SJSA1 (cell line): ENCODE measurements around the gene INPP5A. TPM values are rescaled to one million over a fixed set of nuclear protein-coding genes. Genes with fewer than 3 reads are reported as not detected.

Experiments used
- DNase-seq, 2 experiments: peaks; one replicate each; pipeline ENCODE4 v3.0.0-alpha.2; 2015 to 2020; ENCODE audit warnings: low spot score in 2 of 2, low read depth in 1 of 2
- H3K27ac ChIP-seq: fragments of 250-450 bp; sonication (Bioruptor Pico); 2 replicates; pipeline ENCODE4 v1.5.1; 2020; ENCODE audit warnings: mild to moderate bottlenecking, moderate library complexity
- H3K27me3 ChIP-seq: fragments of 250-450 bp; sonication (Bioruptor Pico); replicated peaks from 2 replicates; pipeline ENCODE4 v1.5.1; 2020; ENCODE audit warnings: mild to moderate bottlenecking, moderate library complexity
- H3K36me3 ChIP-seq: fragments of 250-450 bp; sonication (Bioruptor Pico); 2 replicates; pipeline ENCODE4 v1.5.1; 2020; ENCODE audit warnings: mild to moderate bottlenecking
- H3K4me1 ChIP-seq: fragments of 250-450 bp; sonication (Bioruptor Pico); replicated peaks from 2 replicates; pipeline ENCODE4 v1.6.1; 2021; ENCODE audit warnings: mild to moderate bottlenecking
- H3K4me3 ChIP-seq: fragments of 250-450 bp; sonication (Bioruptor Pico); 2 replicates; pipeline ENCODE4 v1.5.1; 2020; ENCODE audit warnings: mild to moderate bottlenecking
- H3K9me3 ChIP-seq: fragments of 250-450 bp; sonication (Bioruptor Pico); replicated peaks from 2 replicates; pipeline ENCODE4 v1.5.1; 2020; ENCODE audit warnings: mild to moderate bottlenecking
- total RNA-seq: library from RNA; depleted of rRNA; stranded (reverse); fragments of >200 nt; shearing (Covaris generic); gene quantifications from 2 replicates; pipeline ENCODE4 v1.2.3, GENCODE V29; 2014

Gene INPP5A
- total RNA-seq, 1 experiment from 2014 or later = 56.8 TPM

DNA sequence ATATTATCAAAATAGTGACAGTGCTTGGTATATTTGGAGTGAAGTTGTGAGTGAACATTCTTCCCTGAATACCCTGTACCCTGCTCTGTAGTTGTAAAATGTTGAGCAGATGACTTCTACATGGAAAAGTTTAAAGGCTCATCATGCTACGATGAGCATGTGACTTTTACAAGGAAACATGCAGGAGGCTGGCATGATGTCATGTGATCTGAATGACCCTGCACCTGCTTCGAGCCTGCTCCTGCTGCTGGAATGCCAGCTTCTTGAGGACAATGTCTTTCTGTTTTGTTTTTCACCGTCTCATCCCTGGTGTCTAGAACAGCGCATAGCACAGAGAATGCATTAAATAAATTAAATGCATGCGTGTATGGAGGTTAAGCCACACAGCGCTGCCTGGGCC is 5.4 kb upstream of the INPP5A start:
- no peak for DNase-seq
- H3K4me1 ChIP-seq = peaks cover 43% of the 10 kb centered on the region
- H3K9me3 ChIP-seq = no peaks in the 10 kb centered on the region
- peaks cover 4% of the 10 kb centered on the region; the same call in 1 of the 2 replicates for H3K36me3 ChIP-seq
- H3K27me3 ChIP-seq = no peaks in the 10 kb centered on the region
- peak overlapping the region; percentile 13; the same call in 1 of the 2 replicates for H3K27ac ChIP-seq
- H3K4me3 ChIP-seq = no peak overlapping the region

DNA sequence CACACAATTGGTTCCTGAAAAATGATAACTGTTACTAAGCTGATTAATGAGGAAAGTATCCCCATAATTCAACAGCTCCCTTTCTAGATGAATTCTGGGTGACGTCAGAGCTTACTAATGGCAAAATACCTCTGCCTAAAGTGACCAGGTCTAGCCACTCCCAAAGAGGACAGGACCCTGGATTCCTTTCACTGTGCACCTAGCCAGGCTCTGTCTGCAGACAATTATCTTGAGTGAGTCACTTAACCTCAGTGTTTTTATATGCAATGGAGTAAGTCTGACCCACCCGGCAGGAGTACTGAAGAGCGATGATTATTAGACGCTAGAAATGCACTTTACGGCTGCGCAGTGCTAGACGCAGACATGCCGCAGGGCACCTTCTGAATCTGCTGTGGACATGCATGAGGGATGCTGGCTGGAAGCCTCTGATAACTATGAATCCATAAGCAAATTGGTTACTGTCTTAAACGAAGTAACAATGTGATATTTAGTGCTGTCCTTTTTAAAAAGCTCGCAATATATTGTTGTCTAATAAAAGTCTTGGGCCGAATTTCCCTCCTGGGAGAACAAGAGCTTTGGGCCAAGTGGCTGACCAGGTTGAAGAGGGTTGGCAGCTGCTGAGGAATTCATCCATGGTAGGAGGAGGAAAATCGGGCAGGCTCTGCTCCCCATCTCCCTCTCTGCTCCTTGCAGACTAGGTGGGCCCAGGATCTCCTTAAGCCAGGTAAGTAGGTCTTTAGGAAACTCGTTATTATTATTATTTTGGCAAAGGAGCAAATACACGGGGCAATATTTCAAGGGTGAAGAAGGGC is 4.6 kb upstream of the INPP5A start:
- Histone ChIP-seq H3K4me3 (no peak overlapping the region), H3K27me3 (no peaks in the 10 kb centered on the region), H3K27ac (peak overlapping the region; percentile 13; the same call in 1 of the 2 replicates), H3K36me3 (peaks cover 4% of the 10 kb centered on the region; the same call in 1 of the 2 replicates), H3K4me1 (peaks cover 35% of the 10 kb centered on the region), H3K9me3 (no peaks in the 10 kb centered on the region)
- peak; percentile 81 to 83 for DNase-seq

GRCh38 chr10:132533571-132534260 is 3.9 kb upstream of the INPP5A start:
- Histone ChIP-seq H3K9me3 (no peaks in the 10 kb centered on the region), H3K27me3 (no peaks in the 10 kb centered on the region), H3K27ac (no peak overlapping the region), H3K4me3 (no peak overlapping the region), H3K36me3 (peaks cover 4% of the 10 kb centered on the region; the same call in 1 of the 2 replicates), H3K4me1 (peaks cover 43% of the 10 kb centered on the region)
- no peak for DNase-seq

DNA sequence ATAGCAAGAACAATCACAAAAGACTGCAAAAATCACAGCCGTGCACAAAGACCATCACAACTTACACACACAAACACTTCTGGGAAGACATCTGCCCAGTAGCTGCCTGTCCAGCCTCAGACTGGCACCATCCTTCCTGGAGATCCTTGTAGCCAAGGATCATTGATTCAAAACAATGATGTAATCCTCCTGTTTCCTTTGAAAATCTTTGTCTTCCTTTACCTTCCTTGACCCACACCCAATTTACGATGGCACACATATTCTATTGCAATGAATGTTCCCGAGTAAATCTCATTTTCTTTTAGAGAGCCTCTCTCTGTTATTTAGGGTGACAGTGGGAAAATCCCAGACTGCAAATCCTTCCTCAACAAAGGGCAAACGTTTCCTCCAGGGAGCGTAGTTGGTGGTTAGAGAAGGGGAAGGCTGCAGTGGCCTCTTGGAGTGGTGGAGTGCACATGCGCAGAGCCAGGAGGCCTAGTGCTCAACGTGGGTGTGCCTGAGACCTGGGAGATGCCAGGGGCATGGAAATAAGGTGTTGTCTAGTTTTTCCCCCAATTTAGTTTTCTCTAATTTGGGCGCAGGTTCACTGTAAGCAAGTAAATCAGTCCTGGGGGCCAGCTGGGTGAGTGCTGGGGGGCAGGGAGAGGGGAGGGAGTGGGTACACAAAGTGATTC is 3.1 kb upstream of the INPP5A start:
- H3K4me1 ChIP-seq = peaks cover 51% of the 10 kb centered on the region
- H3K4me3 ChIP-seq = no peak overlapping the region
- no peaks in the 10 kb centered on the region for H3K9me3 ChIP-seq

GRCh38 chr10:132535065-132535651 is 2.4 kb upstream of the INPP5A start:
- Histone ChIP-seq H3K4me3 (no peak overlapping the region), H3K36me3 (peaks cover 4% of the 10 kb centered on the region; the same call in 1 of the 2 replicates), H3K27ac (no peak overlapping the region), H3K27me3 (no peaks in the 10 kb centered on the region), H3K9me3 (no peaks in the 10 kb centered on the region), H3K4me1 (peaks cover 57% of the 10 kb centered on the region)
- no peak for DNase-seq

More for the DNA sequence above, 3.1 kb upstream of the INPP5A start:
- Histone ChIP-seq H3K27me3 (no peaks in the 10 kb centered on the region), H3K27ac (no peak overlapping the region), H3K36me3 (peaks cover 4% of the 10 kb centered on the region; the same call in 1 of the 2 replicates)
- no peak for DNase-seq

- no peak for DNase-seq
- peaks cover 7% of the 10 kb centered on the region; the same call in 1 of the 2 replicates for H3K36me3 ChIP-seq
- peaks cover 67% of the 10 kb centered on the region for H3K4me1 ChIP-seq
- no peaks in the 10 kb centered on the region for H3K27me3 ChIP-seq
- no peaks in the 10 kb centered on the region for H3K9me3 ChIP-seq
- peak overlapping the region; percentile 78 for H3K4me3 ChIP-seq
- H3K27ac ChIP-seq = peak overlapping the region; percentile 43; the same call in 1 of the 2 replicates
These were observed 1.2 kb upstream of the INPP5A start for GRCh38 chr10:132536241-132536876.

- DNase-seq = peak; percentile 99 to 100
- Histone ChIP-seq H3K9me3 (no peaks in the 10 kb centered on the region), H3K27ac (peak overlapping the region; percentile 43; the same call in 1 of the 2 replicates), H3K4me1 (peaks cover 67% of the 10 kb centered on the region), H3K27me3 (no peaks in the 10 kb centered on the region), H3K36me3 (peaks cover 8% of the 10 kb centered on the region; the same call in 1 of the 2 replicates), H3K4me3 (peak overlapping the region; percentile 78)
These were observed 507 bp upstream of the INPP5A start for GRCh38 chr10:132536877-132537683.

DNA sequence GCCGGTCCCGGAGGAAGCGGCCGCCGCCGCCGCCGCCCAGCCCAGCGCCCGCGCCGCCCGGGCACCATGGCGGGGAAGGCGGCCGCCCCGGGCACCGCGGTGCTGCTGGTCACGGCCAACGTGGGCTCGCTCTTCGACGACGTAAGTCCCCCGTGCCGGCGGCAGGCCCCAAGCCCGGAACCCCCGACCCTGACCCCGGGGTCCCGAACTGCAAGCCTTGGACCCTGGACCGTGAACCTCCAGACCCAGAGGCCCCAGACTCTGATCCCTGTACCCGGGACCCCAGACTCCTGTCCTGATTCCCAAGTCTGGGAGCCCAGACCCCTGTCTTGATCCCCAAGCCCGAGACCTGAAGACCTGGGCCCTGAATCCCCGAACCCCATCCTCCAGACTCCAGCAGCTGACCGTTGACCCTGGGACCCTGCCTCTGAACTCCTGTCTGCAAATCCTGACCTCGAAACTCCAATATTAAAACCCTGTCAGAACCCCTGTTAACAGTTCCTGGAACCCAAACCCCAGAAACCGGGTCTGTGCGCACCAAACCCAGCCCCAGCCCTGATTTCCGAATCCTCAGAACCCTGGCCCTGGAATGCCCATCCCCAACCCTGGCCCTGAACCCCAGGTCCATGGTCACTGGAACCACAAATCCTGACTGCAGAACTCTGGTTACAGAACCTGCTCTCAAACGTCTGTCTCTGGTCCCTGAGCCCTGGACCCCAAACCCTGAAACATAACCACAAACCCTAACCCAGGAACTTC is 623 bp downstream of the INPP5A start:
- Histone ChIP-seq H3K4me3 (peak overlapping the region; percentile 61), H3K27me3 (no peaks in the 10 kb centered on the region), H3K36me3 (peaks cover 8% of the 10 kb centered on the region; the same call in 1 of the 2 replicates), H3K9me3 (no peaks in the 10 kb centered on the region), H3K4me1 (peaks cover 55% of the 10 kb centered on the region), H3K27ac (peak overlapping the region; percentile 17; the same call in 1 of the 2 replicates)
- DNase-seq = no peak

- DNase-seq = no peak
- Histone ChIP-seq H3K4me3 (peak overlapping the region; percentile 61), H3K36me3 (peaks cover 8% of the 10 kb centered on the region; the same call in 1 of the 2 replicates), H3K9me3 (no peaks in the 10 kb centered on the region), H3K27ac (no peak overlapping the region), H3K4me1 (peaks cover 48% of the 10 kb centered on the region), H3K27me3 (no peaks in the 10 kb centered on the region)
These were observed 1.3 kb downstream of the INPP5A start for GRCh38 chr10:132538790-132539421.

DNA sequence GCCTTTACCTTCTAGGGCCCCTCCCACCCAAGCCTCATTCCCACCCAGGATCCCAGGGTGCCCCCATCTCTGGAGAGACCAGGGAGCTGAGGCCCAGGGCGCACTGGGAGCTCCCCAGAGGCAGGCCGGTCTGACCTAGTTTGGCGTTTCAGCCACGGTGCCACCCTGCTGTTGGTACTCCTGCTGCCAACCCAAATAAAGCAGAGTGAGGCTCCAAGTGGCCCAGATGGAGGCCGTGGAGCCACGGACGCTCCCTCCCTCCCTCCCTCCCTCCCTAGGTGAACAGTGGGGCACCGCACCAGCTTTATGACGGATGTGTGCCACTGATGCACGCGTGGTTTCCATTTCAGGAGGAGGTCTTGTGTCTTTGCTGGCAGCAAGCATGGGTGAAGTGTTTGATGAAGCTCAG is 1.8 kb downstream of the INPP5A start:
- no peak overlapping the region for H3K27ac ChIP-seq
- no peaks in the 10 kb centered on the region for H3K9me3 ChIP-seq
- DNase-seq = no peak
- H3K27me3 ChIP-seq = no peaks in the 10 kb centered on the region
- peaks cover 8% of the 10 kb centered on the region; the same call in 1 of the 2 replicates for H3K36me3 ChIP-seq
- peaks cover 43% of the 10 kb centered on the region for H3K4me1 ChIP-seq
- no peak overlapping the region for H3K4me3 ChIP-seq

- DNase-seq = peak in 1 of 2 experiments; percentile 31
- peaks cover 8% of the 10 kb centered on the region; the same call in 1 of the 2 replicates for H3K36me3 ChIP-seq
- no peak overlapping the region for H3K27ac ChIP-seq
- peaks cover 41% of the 10 kb centered on the region for H3K4me1 ChIP-seq
- no peaks in the 10 kb centered on the region for H3K9me3 ChIP-seq
- H3K4me3 ChIP-seq = no peak overlapping the region
- no peaks in the 10 kb centered on the region for H3K27me3 ChIP-seq
These were observed 2.3 kb downstream of the INPP5A start for GRCh38 chr10:132539894-132540293.
